Measurements from ENCODE around the gene TOX3. TPM values are rescaled to one million over a fixed set of nuclear protein-coding genes. Genes with fewer than 3 reads are reported as not detected.

Gene TOX3
- total RNA-seq, 4 donors from 2014 or later, result 0.12 to 4.8 (median 2.0) TPM; not detected in 1

GRCh38 chr16:52473096-52473495, 73.8 kb downstream of the TOX3 start:
- no peaks in the 10 kb centered on the region for H3K9me3 ChIP-seq
- H3K27ac ChIP-seq, result no peak overlapping the region
- no peaks in the 10 kb centered on the region for H3K4me1 ChIP-seq
- H3K4me3 ChIP-seq, result no peak overlapping the region
- no peak for ATAC-seq
- no peaks in the 10 kb centered on the region for H3K27me3 ChIP-seq
- no peaks in the 10 kb centered on the region for H3K36me3 ChIP-seq
- 89 to 91% methylated on average over 5 of the region's 5 CpGs for WGBS, 2 donors (ENCODE audit: low coverage in 1 of 2)
- TF ChIP-seq POLR2AphosphoS5 (IDR thresholded peaks at IDR 0.05), result no peak
- no peak for TF ChIP-seq EP300 (IDR thresholded peaks at IDR 0.05)
- TF ChIP-seq POLR2A (IDR thresholded peaks at IDR 0.05), result no peak
- no peak for TF ChIP-seq CTCF (IDR thresholded peaks at IDR 0.05)

- ATAC-seq, result no peak
- TF ChIP-seq POLR2A (IDR thresholded peaks at IDR 0.05), result no peak
- TF ChIP-seq EP300 (IDR thresholded peaks at IDR 0.05), result no peak
- no peak for TF ChIP-seq CTCF (IDR thresholded peaks at IDR 0.05)
- TF ChIP-seq POLR2AphosphoS5 (IDR thresholded peaks at IDR 0.05), result no peak
- Histone ChIP-seq H3K27me3 (no peaks in the 10 kb centered on the region), H3K9me3 (no peaks in the 10 kb centered on the region), H3K4me1 (no peaks in the 10 kb centered on the region), H3K4me3 (no peak overlapping the region), H3K36me3 (no peaks in the 10 kb centered on the region), H3K27ac (no peak overlapping the region)
- 57 to 83% methylated on average over 4 to 7 of the region's 7 CpGs for WGBS, 2 donors (ENCODE audit: low coverage in 1 of 2)
Measured at GRCh38 chr16:52471650-52472370, 75.1 kb downstream of the TOX3 start.

DNA sequence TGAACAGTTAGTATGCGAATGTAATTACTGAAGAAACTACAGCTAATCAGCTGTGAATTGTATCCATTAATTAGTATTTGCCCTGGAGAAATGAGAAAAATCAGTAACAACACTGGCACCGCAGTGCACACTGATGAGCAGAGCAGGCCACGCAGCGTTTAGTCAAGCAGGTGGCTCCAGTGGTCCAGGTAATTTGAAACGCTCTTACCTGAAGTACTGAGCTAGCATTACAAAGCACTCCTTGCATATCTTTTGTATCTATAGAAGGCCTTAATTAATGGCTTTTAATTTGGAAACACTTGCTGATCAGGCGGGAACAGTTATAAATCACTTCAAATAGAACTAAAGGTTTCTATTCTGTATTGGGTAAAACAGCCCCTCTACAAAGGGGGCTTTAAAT, 76.4 kb downstream of the TOX3 start:
- Histone ChIP-seq H3K4me3 (no peak overlapping the region), H3K9me3 (no peaks in the 10 kb centered on the region), H3K4me1 (no peaks in the 10 kb centered on the region), H3K36me3 (no peaks in the 10 kb centered on the region), H3K27me3 (no peaks in the 10 kb centered on the region), H3K27ac (no peak overlapping the region)
- 86 to 88% methylated on average over 6 of the region's 6 CpGs for WGBS, 2 donors (ENCODE audit: low coverage in 1 of 2)
- TF ChIP-seq POLR2A (IDR thresholded peaks at IDR 0.05) (no peak), EP300 (IDR thresholded peaks at IDR 0.05) (no peak), CTCF (IDR thresholded peaks at IDR 0.05) (no peak), POLR2AphosphoS5 (IDR thresholded peaks at IDR 0.05) (no peak)
- no peak for ATAC-seq

GRCh38 chr16:52469775-52470174, 77.2 kb downstream of the TOX3 start:
- 48 to 72% methylated on average over 3 of the region's 3 CpGs for WGBS, 2 donors (ENCODE audit: low coverage in 1 of 2)
- TF ChIP-seq POLR2AphosphoS5 (IDR thresholded peaks at IDR 0.05), result no peak
- TF ChIP-seq CTCF (IDR thresholded peaks at IDR 0.05), result no peak
- TF ChIP-seq EP300 (IDR thresholded peaks at IDR 0.05), result no peak
- TF ChIP-seq POLR2A (IDR thresholded peaks at IDR 0.05), result no peak
- H3K4me3 ChIP-seq, result no peak overlapping the region
- H3K36me3 ChIP-seq, result no peaks in the 10 kb centered on the region
- no peak overlapping the region for H3K27ac ChIP-seq
- no peak for ATAC-seq
- H3K27me3 ChIP-seq, result no peaks in the 10 kb centered on the region
- H3K9me3 ChIP-seq, result no peaks in the 10 kb centered on the region
- no peaks in the 10 kb centered on the region for H3K4me1 ChIP-seq

- Histone ChIP-seq H3K27me3 (no peaks in the 10 kb centered on the region), H3K9me3 (no peaks in the 10 kb centered on the region), H3K4me3 (no peak overlapping the region), H3K27ac (no peak overlapping the region), H3K36me3 (no peaks in the 10 kb centered on the region), H3K4me1 (no peaks in the 10 kb centered on the region)
- TF ChIP-seq POLR2A (IDR thresholded peaks at IDR 0.05) (no peak), EP300 (IDR thresholded peaks at IDR 0.05) (no peak), CTCF (IDR thresholded peaks at IDR 0.05) (no peak), POLR2AphosphoS5 (IDR thresholded peaks at IDR 0.05) (no peak)
- ATAC-seq, result no peak
- WGBS, 2 donors (ENCODE audit: low coverage in 1 of 2), result 73 to 84% methylated on average over 6 of the region's 6 CpGs
Measured at GRCh38 chr16:52469091-52469490, 77.9 kb downstream of the TOX3 start.

Measured in gastroesophageal sphincter (tissue), 4 donors.